Caco-2 (cell line): ENCODE data around the gene TUBB2B. TPM values are rescaled to one million over a fixed set of nuclear protein-coding genes. Genes with fewer than 3 reads are reported as not detected.
A peak's percentile ranks its signal among the peaks of the same experiment; 100 is the strongest.

Source experiments
- BruUV-seq: library from RNA; stranded (reverse); fragments of 400-500 nt; replicated peaks from 2 replicates; lab custom pipeline; 2021; lab: Mats Ljungman, UMichigan
- CTCF ChIA-PET: fragments of 300-600 bp; sonication (Branson Sonifier 250); formaldehyde crosslinking; loops from one replicate; lab custom pipeline; 2022; ENCODE audit warnings: antibody characterized with exemption; lab: Charles Lee
- POLR2A ChIA-PET: fragments of 300-600 bp; sonication (Branson Sonifier 250); formaldehyde crosslinking; loops from one replicate; lab custom pipeline; 2022; ENCODE audit warnings: antibody characterized with exemption; lab: Charles Lee
- DNase-seq, 2 experiments: peaks; one replicate each; pipeline versions ENCODE4 v3.0.0 to v3.0.0-alpha.2; 2020 to 2022
- H3K27me3 ChIP-seq: replicated peaks from 2 replicates; pipeline ENCODE4 v1.6.0; 2011; ENCODE audit warnings: low read length; ENCODE audit not compliant: control insufficient read depth, insufficient read depth
- H3K36me3 ChIP-seq: 2 replicates; pipeline ENCODE4 v1.5.1; 2011; ENCODE audit warnings: low read length; ENCODE audit not compliant: control insufficient read depth, insufficient read depth
- H3K4me1 ChIP-seq: fragments of 250-450 bp; sonication (Bioruptor Pico); 2 replicates; pipeline ENCODE4 v1.5.1; 2020; ENCODE audit warnings: mild to moderate bottlenecking
- H3K4me3 ChIP-seq: 2 replicates; pipeline ENCODE4 v1.5.1; 2011; ENCODE audit warnings: low read depth, mild to moderate bottlenecking, control low read depth, low read length
- H3K9me3 ChIP-seq: fragments of 250-450 bp; sonication (Bioruptor Pico); 2 replicates; pipeline ENCODE4 v1.5.1; 2020; ENCODE audit warnings: mild to moderate bottlenecking, moderate library complexity
- H3K27ac Mint-ChIP-seq: one replicate; pipeline ENCODE4 v1.8.0; 2022; ENCODE audit warnings: mixed read lengths; ENCODE audit not compliant: unreplicated experiment
- H3K27me3 Mint-ChIP-seq: one replicate; pipeline ENCODE4 v1.8.0; 2022; ENCODE audit warnings: mixed read lengths; ENCODE audit not compliant: insufficient read depth, unreplicated experiment
- H3K36me3 Mint-ChIP-seq: one replicate; pipeline ENCODE4 v1.8.0; 2022; ENCODE audit warnings: mild to moderate bottlenecking, mixed read lengths; ENCODE audit not compliant: insufficient read depth, unreplicated experiment
- H3K4me1 Mint-ChIP-seq: one replicate; pipeline ENCODE4 v1.8.0; 2022; ENCODE audit warnings: low read depth, mixed read lengths; ENCODE audit not compliant: unreplicated experiment
- H3K4me3 Mint-ChIP-seq: one replicate; pipeline ENCODE4 v1.8.0; 2022; ENCODE audit warnings: mild to moderate bottlenecking, moderate library complexity, mixed read lengths; ENCODE audit not compliant: unreplicated experiment
- H3K9me3 Mint-ChIP-seq: one replicate; pipeline ENCODE4 v1.8.0; 2022; ENCODE audit warnings: mixed read lengths; ENCODE audit not compliant: unreplicated experiment
- CTCF ChIP-seq, 2 experiments: fragments of 200-600 bp in 1 of 2; IDR thresholded peaks; 1 replicate in 1 of 2; 2 replicates in 1 of 2; pipeline versions ENCODE4 v1.5.1 to v1.8.0; 2011 to 2022; ENCODE audit warnings: antibody characterized with exemption in 1 of 2, control low read depth in 1 of 2, inconsistent platforms in 1 of 2, low read depth in 1 of 2, low read length in 1 of 2, mild to moderate bottlenecking in 1 of 2, moderate library complexity in 1 of 2; ENCODE audit not compliant: insufficient read depth in 1 of 2, severe bottlenecking in 1 of 2, unreplicated experiment in 1 of 2
- intact Hi-C: fragments of 100-400 bp; cut with micrococcal nuclease; formaldehyde crosslinking; loops from one replicate; pipeline ENCODE4 v1.10.0; 2022; ENCODE audit not compliant: unreplicated experiment
- total RNA-seq: library from RNA; stranded (reverse); gene quantifications from 2 replicates; pipeline ENCODE4 v1.2.3, GENCODE V29; 2022

TUBB2B gene
- total RNA-seq, 1 experiment from 2014 or later: 150 TPM

- no peak overlapping the region for H3K27ac Mint-ChIP-seq
- TF ChIP-seq CTCF (IDR thresholded peaks at IDR 0.05; ENCODE audit: insufficient read depth in 1 of 2, low read depth in 1 of 2, low read length in 1 of 2, severe bottlenecking in 1 of 2, unreplicated experiment in 1 of 2): no peak
- no peak for DNase-seq
- peaks cover 13% of the 10 kb centered on the region for H3K36me3 Mint-ChIP-seq
- Histone ChIP-seq H3K9me3 (no peaks in the 10 kb centered on the region), H3K36me3 (no peaks in the 10 kb centered on the region), H3K27me3 (no peaks in the 10 kb centered on the region), H3K4me1 (no peaks in the 10 kb centered on the region; the same call in 1 of the 2 replicates), H3K4me3 (peak overlapping the region; percentile 34)
- intact Hi-C loops: loop anchor here (2.0 kb wide), 2 partner anchors 95 to 189 kb away; partner anchors contain the start of gene RIPK1
- no TSS peak for BruUV-seq
- ChIA-PET CTCF (interaction anchor here (1.0 to 1.7 kb wide), 3 partner anchors 11 to 268 kb away, joined by 3 to 10 read pairs (median 7); partner anchors contain the start of gene TUBB2A), POLR2A (interaction anchor here (1.0 to 1.1 kb wide), 2 partner anchors 10 to 101 kb away, joined by 3 to 5 read pairs; partner anchors contain the start of gene TUBB2A)
- H3K9me3 Mint-ChIP-seq: no peaks in the 10 kb centered on the region
- H3K4me3 Mint-ChIP-seq: peak overlapping the region; percentile 90
- H3K27me3 Mint-ChIP-seq: no peaks in the 10 kb centered on the region
- peaks cover 7% of the 10 kb centered on the region for H3K4me1 Mint-ChIP-seq
These were observed 30.7 kb upstream of the TUBB2B start for GRCh38 chr6:3258201-3258600.

- intact Hi-C loops: no loop called here
- no peak for DNase-seq
- peaks cover 5% of the 10 kb centered on the region for H3K4me1 Mint-ChIP-seq
- Histone ChIP-seq H3K36me3 (no peaks in the 10 kb centered on the region), H3K27me3 (no peaks in the 10 kb centered on the region; the same call in 1 of the 2 replicates), H3K4me3 (no peak overlapping the region), H3K4me1 (peaks cover 4% of the 10 kb centered on the region; the same call in 1 of the 2 replicates), H3K9me3 (no peaks in the 10 kb centered on the region)
- H3K27me3 Mint-ChIP-seq: no peaks in the 10 kb centered on the region
- POLR2A ChIA-PET: no interaction called here
- H3K4me3 Mint-ChIP-seq: no peak overlapping the region
- TF ChIP-seq CTCF (IDR thresholded peaks at IDR 0.05; ENCODE audit: insufficient read depth in 1 of 2, low read depth in 1 of 2, low read length in 1 of 2, severe bottlenecking in 1 of 2, unreplicated experiment in 1 of 2): no peak
- no TSS peak for BruUV-seq
- H3K36me3 Mint-ChIP-seq: peaks cover 6% of the 10 kb centered on the region
- CTCF ChIA-PET: no interaction called here
- no peaks in the 10 kb centered on the region for H3K9me3 Mint-ChIP-seq
- H3K27ac Mint-ChIP-seq: no peak overlapping the region
These were observed 26.1 kb upstream of the TUBB2B start for GRCh38 chr6:3253597-3253961.

- no peaks in the 10 kb centered on the region for H3K9me3 Mint-ChIP-seq
- no peak for TF ChIP-seq CTCF (IDR thresholded peaks at IDR 0.05; ENCODE audit: insufficient read depth in 1 of 2, low read depth in 1 of 2, low read length in 1 of 2, severe bottlenecking in 1 of 2, unreplicated experiment in 1 of 2)
- H3K27me3 Mint-ChIP-seq: no peaks in the 10 kb centered on the region
- peaks cover 6% of the 10 kb centered on the region for H3K36me3 Mint-ChIP-seq
- H3K4me3 Mint-ChIP-seq: no peak overlapping the region
- peaks cover 5% of the 10 kb centered on the region for H3K4me1 Mint-ChIP-seq
- ChIA-PET CTCF (no interaction called here), POLR2A (no interaction called here)
- no peaks in the 10 kb centered on the region for H3K36me3 ChIP-seq
- BruUV-seq: no TSS peak
- H3K9me3 ChIP-seq: no peaks in the 10 kb centered on the region
- intact Hi-C loops: no loop called here
- H3K27ac Mint-ChIP-seq: no peak overlapping the region
- no peak overlapping the region for H3K4me3 ChIP-seq
- no peak for DNase-seq
- peaks cover 9% of the 10 kb centered on the region for H3K4me1 ChIP-seq
- no peaks in the 10 kb centered on the region; the same call in 1 of the 2 replicates for H3K27me3 ChIP-seq
These were observed 25.6 kb upstream of the TUBB2B start for GRCh38 chr6:3252861-3253596.
